ENCODE results near the gene CLEC4D.
"Not testable (repeated sequence)": the region's sequence is repeated elsewhere in the genome, so short reads cannot be mapped to it uniquely, and the experiment has no call there.

Gene CLEC4D

GRCh38 chr12:8532045-8532444, 18.7 kb downstream of the CLEC4D start:
- TF ChIP-seq, protein P1, sequence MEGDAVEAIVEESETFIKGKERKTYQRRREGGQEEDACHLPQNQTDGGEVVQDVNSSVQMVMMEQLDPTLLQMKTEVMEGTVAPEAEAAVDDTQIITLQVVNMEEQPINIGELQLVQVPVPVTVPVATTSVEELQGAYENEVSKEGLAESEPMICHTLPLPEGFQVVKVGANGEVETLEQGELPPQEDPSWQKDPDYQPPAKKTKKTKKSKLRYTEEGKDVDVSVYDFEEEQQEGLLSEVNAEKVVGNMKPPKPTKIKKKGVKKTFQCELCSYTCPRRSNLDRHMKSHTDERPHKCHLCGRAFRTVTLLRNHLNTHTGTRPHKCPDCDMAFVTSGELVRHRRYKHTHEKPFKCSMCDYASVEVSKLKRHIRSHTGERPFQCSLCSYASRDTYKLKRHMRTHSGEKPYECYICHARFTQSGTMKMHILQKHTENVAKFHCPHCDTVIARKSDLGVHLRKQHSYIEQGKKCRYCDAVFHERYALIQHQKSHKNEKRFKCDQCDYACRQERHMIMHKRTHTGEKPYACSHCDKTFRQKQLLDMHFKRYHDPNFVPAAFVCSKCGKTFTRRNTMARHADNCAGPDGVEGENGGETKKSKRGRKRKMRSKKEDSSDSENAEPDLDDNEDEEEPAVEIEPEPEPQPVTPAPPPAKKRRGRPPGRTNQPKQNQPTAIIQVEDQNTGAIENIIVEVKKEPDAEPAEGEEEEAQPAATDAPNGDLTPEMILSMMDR (IDR thresholded peaks at IDR 0.05; ENCODE audit: control insufficient read depth, extremely low read depth, insufficient read depth): no peak
- H3K4me3 ChIP-seq (ENCODE audit: low read depth, low read length): no peak overlapping the region
- DNase-seq (ENCODE audit: low read depth): no peak

GRCh38 chr12:8537820-8538219, 24.5 kb downstream of the CLEC4D start:
- not testable (repeated sequence) for DNase-seq (ENCODE audit: low read depth); H3K4me3 ChIP-seq (ENCODE audit: low read depth, low read length)
- TF ChIP-seq, protein P1 (IDR thresholded peaks at IDR 0.05; ENCODE audit: control insufficient read depth, extremely low read depth, insufficient read depth): peak; percentile 64

DNA sequence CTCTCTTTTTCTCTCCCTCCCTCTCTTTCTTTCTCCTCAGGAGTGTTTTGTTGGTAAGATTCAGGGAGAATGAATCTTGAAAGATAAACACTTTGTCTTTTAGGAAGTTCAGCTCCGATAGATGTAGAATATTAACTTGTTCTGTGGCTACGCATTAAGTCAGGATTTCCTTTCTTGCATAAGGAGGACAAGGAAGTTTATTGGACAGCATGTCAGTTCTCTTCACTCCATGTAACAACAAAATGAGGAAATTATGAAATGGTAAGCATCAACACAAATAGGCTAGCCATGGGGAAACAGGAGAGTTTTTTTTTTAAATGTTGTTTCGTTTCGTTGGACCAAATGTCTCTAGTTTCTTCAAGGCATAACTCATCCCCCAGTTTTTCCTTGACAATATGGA, 27.5 kb downstream of the CLEC4D start, which contains the start of gene CLEC4E:
TSS of gene CLEC4E (minus strand) at position 75 of the 400 bp plus-strand sequence. CDS start 108 bp downstream, outside the sequence.
- not testable (repeated sequence) for DNase-seq (ENCODE audit: low read depth); H3K4me3 ChIP-seq (ENCODE audit: low read depth, low read length)

GRCh38 chr12:8541562-8541961, 28.3 kb downstream of the CLEC4D start:
- no peak overlapping the region for H3K4me3 ChIP-seq (ENCODE audit: low read depth, low read length)
- DNase-seq (ENCODE audit: low read depth): no peak

GRCh38 chr12:8544295-8544694, 31.0 kb downstream of the CLEC4D start:
- DNase-seq (ENCODE audit: low read depth): peak; percentile 25
- TF ChIP-seq, protein P1 (IDR thresholded peaks at IDR 0.05; ENCODE audit: control insufficient read depth, extremely low read depth, insufficient read depth): peak; percentile 83
- H3K4me3 ChIP-seq (ENCODE audit: low read depth, low read length): no peak overlapping the region

More at GRCh38 chr12:8541562-8541961, 28.3 kb downstream of the CLEC4D start:
- TF ChIP-seq, protein P1 (IDR thresholded peaks at IDR 0.05; ENCODE audit: control insufficient read depth, extremely low read depth, insufficient read depth): no peak

DNA sequence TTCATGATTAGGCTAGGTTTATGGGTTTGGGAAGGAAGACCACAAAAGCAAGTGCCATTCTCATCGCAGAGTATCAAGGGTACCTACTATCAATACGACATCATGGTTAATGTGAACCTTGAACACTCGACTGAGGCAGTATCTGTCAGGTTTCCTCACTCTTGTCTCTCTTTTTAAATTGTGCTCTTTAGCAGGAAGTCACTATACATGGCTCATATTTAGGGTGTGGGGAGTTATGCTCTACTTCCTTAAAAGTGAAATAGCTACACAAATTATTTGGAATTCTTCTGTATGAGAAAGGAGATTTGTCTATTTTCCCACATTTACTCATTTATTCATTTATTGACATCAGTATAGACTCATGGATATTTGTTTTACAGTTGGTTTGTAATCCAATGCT, 33.3 kb downstream of the CLEC4D start:
- H3K4me3 ChIP-seq (ENCODE audit: low read depth, low read length): no peak overlapping the region
- DNase-seq (ENCODE audit: low read depth): no peak
- TF ChIP-seq, protein P1 (IDR thresholded peaks at IDR 0.05; ENCODE audit: control insufficient read depth, extremely low read depth, insufficient read depth): no peak

DNA sequence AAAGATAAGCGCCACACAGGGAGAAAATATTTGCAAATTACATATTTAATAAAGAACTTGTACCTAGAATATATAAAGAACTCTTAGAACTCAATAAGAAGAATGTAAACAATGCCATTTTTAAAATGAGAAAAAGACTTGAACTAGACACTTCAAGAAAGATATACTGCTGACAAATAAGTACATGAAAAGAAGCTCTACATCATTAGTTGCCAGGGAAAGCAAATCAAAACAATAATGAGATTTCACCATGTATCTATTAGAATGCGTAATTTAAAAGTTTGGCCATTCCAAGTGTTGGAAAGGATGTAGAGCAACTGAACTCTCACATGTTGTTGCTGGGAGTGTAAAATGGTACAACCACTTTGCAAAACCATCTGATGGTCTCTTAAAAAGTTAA, 34.3 kb downstream of the CLEC4D start:
- no peak overlapping the region for H3K4me3 ChIP-seq (ENCODE audit: low read depth, low read length)
- DNase-seq (ENCODE audit: low read depth): no peak
- TF ChIP-seq, protein P1 (IDR thresholded peaks at IDR 0.05; ENCODE audit: control insufficient read depth, extremely low read depth, insufficient read depth): no peak

Measured in LNCaP clone FGC (cell line).